ENCODE data around the gene RNF31.

GRCh38 chr14:24157331-24157730, 10.0 kb downstream of the RNF31 start:
- no peak for TF ChIP-seq CTCF (IDR thresholded peaks at IDR 0.05)
- TF ChIP-seq POLR2AphosphoS5 (IDR thresholded peaks at IDR 0.05): no peak
- TF ChIP-seq POLR2A (IDR thresholded peaks at IDR 0.05; ENCODE audit: low read depth): no peak
- no peak for TF ChIP-seq EP300 (IDR thresholded peaks at IDR 0.05)

Data from esophagus muscularis mucosa (tissue), 4 donors.